ENCODE data around the gene APOBEC3B. TPM values are rescaled to one million over a fixed set of nuclear protein-coding genes. Genes with fewer than 3 reads are reported as not detected.
A peak's percentile ranks its signal among the peaks of the same experiment; 100 is the strongest.

Gene APOBEC3B
- total RNA-seq, 3 donors from 2014 or later = 0.33 to 2.2 TPM; not detected in 1

GRCh38 chr22:38955250-38955905, 26.8 kb upstream of the APOBEC3B start:
- Histone ChIP-seq H3K4me1 (no peaks in the 10 kb centered on the region), H3K9me3 (no peaks in the 10 kb centered on the region), H3K27me3 (no peaks in the 10 kb centered on the region), H3K4me3 (no peak overlapping the region), H3K27ac (no peak overlapping the region), H3K36me3 (no peaks in the 10 kb centered on the region)
- DNase-seq (ENCODE audit: low spot score in 2 of 2) = peak in 1 of 2 donors; percentile 14
- TF ChIP-seq POLR2A (IDR thresholded peaks at IDR 0.05) (no peak), POLR2AphosphoS5 (IDR thresholded peaks at IDR 0.05) (no peak), CTCF (IDR thresholded peaks at IDR 0.05) (no peak)
- intact Hi-C loops (cut with DNase I; ENCODE audit: low total_unique reads) = no loop called here

GRCh38 chr22:38955926-38956325, 26.2 kb upstream of the APOBEC3B start:
- H3K36me3 ChIP-seq = no peaks in the 10 kb centered on the region
- intact Hi-C loops (cut with DNase I; ENCODE audit: low total_unique reads) = no loop called here
- no peaks in the 10 kb centered on the region for H3K9me3 ChIP-seq
- TF ChIP-seq POLR2A (IDR thresholded peaks at IDR 0.05) = no peak
- no peak for TF ChIP-seq CTCF (IDR thresholded peaks at IDR 0.05)
- TF ChIP-seq POLR2AphosphoS5 (IDR thresholded peaks at IDR 0.05) = no peak
- no peaks in the 10 kb centered on the region for H3K4me1 ChIP-seq
- no peak overlapping the region for H3K4me3 ChIP-seq
- H3K27me3 ChIP-seq = no peaks in the 10 kb centered on the region
- no peak overlapping the region for H3K27ac ChIP-seq
- no peak for DNase-seq (ENCODE audit: low spot score in 2 of 2)

DNA sequence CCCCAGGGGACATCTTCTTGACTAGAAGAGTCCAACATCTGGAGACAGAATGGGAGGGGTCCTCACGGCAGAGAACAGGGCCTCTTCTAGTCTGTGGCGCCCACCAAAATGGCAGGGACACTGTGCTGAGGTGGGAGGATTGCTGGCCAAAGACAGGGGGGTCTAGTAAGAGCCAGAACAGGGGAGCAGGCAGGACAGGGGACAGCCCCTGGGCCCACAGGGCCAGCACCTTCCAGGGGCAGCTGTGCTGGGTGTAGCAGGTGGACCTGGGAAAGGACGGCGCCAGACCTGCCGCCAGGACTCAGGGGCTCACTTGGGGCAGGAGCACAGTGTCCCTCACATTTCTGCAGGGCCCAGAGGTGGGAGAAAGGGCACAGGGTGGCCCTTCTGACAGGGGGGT, 25.6 kb upstream of the APOBEC3B start:
- Histone ChIP-seq H3K4me3 (no peak overlapping the region), H3K27ac (no peak overlapping the region), H3K4me1 (no peaks in the 10 kb centered on the region), H3K36me3 (no peaks in the 10 kb centered on the region), H3K27me3 (no peaks in the 10 kb centered on the region), H3K9me3 (no peaks in the 10 kb centered on the region)
- TF ChIP-seq POLR2A (IDR thresholded peaks at IDR 0.05) = no peak
- no peak for TF ChIP-seq CTCF (IDR thresholded peaks at IDR 0.05)
- TF ChIP-seq POLR2AphosphoS5 (IDR thresholded peaks at IDR 0.05) = no peak
- intact Hi-C loops (cut with DNase I; ENCODE audit: low total_unique reads) = no loop called here
- no peak for DNase-seq (ENCODE audit: low spot score in 2 of 2)

DNA sequence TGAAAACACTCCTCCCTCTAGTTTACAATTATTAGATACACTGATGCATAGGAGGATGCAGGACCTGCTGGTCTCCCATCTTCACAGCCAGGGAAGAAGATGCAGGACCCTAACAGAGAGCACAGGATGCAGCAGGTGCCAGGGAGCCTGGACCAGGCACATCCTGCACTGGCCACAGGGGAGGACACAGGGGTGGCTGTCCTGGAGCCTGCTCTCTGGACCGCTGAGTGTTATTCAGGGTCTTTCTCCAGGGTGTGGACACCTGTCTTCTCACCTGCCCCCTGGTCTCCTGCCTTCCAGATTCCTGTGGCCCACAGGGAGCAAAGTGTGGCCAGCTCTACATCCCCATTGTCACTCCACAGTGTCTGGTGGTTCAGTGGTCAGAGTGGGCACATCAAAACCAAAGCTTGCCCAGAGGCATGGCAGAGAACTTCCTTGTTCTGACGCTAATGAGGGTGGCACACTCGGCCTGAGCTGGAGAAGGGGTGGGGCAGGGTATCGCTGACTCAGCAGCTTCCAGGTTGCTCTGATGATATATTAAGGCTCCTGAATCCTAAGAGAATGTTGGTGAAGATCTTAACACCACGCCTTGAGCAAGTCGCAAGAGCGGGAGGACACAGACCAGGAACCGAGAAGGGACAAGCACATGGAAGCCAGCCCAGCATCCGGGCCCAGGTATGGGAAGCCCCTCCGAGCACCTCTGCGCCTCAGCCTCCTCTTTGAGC, 24.9 kb upstream of the APOBEC3B start, which contains the start of gene APOBEC3A:
Gene APOBEC3A, plus strand, starts transcription at position 564 of the 725 bp plus-strand sequence. Its CDS starts 83 bp downstream, at position 647.
- intact Hi-C loops (cut with DNase I; ENCODE audit: low total_unique reads) = no loop called here

More for the DNA sequence above, 24.9 kb upstream of the APOBEC3B start, which contains the start of gene APOBEC3A:
- TF ChIP-seq POLR2AphosphoS5 (IDR thresholded peaks at IDR 0.05) (no peak), CTCF (IDR thresholded peaks at IDR 0.05) (no peak), POLR2A (IDR thresholded peaks at IDR 0.05) (no peak)
- Histone ChIP-seq H3K9me3 (no peaks in the 10 kb centered on the region), H3K27ac (no peak within 1 kb of the TSS), H3K4me3 (no peak within 1 kb of the TSS), H3K4me1 (no peaks in the 10 kb centered on the region), H3K36me3 (no peaks in the 10 kb centered on the region), H3K27me3 (no peaks in the 10 kb centered on the region)
- peak in 1 of 2 donors; percentile 19 for DNase-seq (ENCODE audit: low spot score in 2 of 2)

Data from breast epithelium (tissue), 4 donors.